Measurements from ENCODE around the gene FER.
"Not testable (repeated sequence)": the region's sequence is repeated elsewhere in the genome, so short reads cannot be mapped to it uniquely, and the experiment has no call there.

The FER gene

DNA sequence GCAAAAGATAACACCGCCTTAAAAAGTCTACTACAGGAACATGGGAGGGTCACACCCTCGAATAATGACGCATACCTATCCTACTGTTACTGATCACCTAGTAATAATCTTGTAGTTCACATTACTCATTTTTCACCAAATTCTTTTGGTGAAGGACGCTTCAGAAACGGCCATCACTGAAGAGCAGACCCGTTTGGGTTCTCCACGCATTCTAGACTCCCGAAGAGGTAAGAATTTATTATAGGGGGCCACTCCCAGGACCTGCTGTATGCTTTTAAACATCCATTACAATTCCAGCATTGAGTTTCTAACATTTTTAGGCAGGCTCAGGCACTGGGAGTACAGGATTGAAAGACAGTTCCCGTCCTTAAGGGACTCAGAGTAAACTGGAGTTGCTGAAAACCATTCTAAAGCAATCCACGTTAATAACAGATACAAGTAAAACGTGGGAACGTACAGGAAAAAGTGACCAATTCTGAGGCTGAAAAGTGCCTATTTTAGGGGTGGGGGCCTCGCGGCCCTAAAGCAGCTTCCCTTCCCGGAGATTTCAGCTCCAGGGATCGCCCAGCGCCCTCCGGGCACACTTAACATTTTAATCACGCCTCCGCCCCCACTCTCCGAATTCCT, at the start of gene FER:
Gene FER (plus strand): TSS at position 124 of the 627 bp plus-strand sequence. CDS start 50,286 bp downstream, outside the sequence.
- peak; percentile 41 for DNase-seq

DNA sequence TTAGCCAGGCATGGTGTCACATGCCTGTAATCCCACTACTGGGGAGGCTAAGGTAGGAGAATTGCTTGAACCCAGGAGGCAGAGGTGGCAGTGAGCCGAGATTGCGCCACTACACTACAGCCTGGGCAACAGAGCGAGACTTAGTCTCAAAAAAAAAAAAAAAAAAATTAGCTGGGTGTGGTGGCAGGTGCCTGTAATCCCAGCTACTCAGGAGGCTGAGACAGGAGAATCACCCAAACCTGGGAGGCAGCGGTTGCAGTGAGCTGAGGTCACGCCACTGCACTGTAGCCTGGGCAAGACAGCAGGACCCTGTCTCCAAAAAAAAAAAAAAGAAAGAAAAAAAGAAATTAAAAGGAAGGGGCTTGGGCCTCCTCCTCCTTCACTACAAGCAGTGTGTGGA, 47.3 kb upstream of the FER start:
- DNase-seq: not testable (repeated sequence)

DNA sequence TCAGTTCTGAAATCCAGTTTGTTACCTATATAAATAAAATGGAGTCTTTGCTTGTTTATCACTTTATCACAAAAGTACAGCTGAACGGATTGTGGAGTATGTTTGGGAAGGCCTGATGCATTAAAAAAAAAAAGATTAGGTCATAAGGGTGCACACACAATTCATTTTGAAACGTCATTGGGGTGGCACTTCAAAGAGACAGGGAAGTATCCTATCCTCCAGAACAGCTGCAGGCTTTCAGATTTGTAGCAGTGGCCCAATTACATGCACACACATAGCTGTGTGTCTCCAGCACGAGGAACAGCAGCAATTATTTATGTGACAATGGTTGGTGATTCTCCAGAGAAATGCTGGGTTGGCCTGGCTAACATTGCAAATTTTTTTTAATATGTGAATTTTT, 46.8 kb upstream of the FER start:
- no peak for DNase-seq

DNA sequence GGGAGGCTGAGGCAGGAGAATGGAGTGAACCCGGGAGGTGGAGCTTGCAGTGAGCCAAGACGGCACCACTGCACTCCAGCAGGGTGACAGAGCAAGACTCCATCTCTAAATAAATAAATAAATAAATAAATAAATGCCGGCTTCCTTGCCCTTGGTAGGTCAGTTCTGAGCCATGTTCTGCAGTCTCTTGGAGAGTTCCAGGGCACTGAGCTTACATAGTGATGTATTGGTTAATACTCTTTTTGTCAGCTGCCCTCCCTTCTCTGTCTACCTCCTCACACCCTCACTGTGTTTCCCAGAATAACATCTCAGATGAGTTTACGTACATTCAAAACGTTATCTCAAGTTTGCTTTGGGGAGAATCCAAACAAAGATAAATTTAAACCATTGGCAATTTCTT, 45.2 kb upstream of the FER start:
- DNase-seq: no peak

DNA sequence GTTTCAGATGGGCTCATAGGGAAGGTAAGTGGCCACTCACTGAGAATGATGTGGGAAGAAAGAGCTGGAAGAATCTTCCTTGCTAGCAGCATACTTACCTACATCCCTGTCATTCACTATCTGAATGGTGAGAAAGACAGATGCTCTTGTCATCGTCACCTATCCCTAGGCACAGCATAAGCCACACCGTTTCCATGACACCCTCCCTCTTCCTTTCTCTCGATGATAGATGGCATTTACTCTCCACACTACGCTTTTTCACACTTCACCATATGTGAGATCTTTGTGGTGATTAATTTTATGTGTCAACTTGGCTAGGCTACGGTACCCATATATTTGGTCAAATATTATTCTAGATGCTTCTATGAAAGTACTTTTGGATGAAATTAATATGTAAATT, 44.4 kb upstream of the FER start:
- DNase-seq: no peak

DNA sequence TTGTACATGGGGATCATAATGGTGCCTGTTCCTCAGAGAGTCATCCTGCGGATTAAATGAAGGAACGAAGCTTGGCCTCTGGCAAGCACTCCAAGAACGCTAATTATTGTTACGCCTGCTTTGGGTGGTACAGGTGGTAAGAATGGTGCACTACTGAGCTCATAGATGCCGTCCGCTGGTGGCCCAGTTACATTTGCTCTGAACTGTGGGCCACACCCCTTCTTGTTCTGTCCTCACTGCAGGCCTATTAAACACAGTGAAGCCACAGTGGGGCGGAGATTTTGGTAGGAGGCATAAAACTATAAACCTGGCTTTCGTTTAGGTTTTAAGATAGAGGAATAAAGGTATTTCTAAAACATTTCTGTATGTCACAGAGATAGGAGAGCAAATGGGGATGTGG, 40.6 kb upstream of the FER start:
- DNase-seq: no peak

DNA sequence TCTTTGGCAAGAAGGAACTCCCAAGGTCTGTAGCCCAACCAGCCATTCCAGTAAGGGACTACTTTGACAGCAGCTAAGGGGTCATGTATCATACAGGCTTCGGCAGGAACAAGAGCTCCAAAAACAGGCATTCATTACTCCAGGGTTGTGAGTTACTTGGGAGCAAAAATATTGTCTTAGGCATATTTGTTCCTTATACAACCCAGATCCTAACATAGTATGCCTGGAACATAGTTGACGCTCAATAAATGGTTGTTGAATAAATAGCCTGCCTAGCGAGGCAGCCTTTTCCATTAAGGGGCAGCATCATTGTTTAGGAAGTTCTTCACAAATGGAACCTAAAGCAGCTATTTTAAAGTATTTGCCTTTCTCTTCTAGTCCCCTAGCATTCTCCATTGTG, 35.8 kb upstream of the FER start:
- no peak for DNase-seq

DNA sequence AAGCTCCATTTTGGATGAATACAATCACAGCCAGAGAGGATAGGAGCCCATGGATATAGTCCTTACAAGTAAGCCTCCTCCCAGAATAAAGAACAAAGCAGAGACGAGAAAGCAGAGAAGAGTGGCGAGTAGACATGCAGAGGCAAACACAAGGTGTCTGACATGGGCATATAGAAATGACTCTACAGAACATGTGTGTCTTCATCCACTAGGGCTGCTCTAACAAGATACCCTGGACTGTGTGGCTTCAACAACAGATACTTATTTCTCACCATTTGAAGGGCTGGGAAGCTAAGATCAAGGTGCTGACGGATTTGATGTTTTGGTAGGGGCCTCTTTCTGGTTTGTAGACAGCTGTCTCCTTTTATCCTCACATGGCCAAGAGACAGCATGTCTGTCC, 32.3 kb upstream of the FER start:
- no peak for DNase-seq

DNA sequence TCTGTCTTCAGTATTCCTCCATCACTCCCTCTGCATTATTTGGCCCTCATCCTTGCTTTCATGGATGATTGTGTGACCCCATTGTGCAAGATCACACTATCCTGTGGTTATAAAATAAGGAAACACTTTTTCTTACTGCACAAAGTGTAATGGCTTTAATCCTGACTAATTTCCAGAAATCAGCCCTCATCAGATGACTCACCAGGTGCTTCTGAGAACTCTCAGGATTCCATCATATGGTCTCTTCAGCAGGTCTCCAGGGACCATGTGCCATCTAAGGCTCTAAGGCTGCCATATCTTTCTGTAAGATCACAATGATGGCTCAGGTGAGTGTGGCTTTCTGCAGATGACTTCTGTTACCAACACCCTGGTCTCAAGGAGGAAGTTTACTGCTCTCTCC, 27.3 kb upstream of the FER start:
- DNase-seq: no peak

DNA sequence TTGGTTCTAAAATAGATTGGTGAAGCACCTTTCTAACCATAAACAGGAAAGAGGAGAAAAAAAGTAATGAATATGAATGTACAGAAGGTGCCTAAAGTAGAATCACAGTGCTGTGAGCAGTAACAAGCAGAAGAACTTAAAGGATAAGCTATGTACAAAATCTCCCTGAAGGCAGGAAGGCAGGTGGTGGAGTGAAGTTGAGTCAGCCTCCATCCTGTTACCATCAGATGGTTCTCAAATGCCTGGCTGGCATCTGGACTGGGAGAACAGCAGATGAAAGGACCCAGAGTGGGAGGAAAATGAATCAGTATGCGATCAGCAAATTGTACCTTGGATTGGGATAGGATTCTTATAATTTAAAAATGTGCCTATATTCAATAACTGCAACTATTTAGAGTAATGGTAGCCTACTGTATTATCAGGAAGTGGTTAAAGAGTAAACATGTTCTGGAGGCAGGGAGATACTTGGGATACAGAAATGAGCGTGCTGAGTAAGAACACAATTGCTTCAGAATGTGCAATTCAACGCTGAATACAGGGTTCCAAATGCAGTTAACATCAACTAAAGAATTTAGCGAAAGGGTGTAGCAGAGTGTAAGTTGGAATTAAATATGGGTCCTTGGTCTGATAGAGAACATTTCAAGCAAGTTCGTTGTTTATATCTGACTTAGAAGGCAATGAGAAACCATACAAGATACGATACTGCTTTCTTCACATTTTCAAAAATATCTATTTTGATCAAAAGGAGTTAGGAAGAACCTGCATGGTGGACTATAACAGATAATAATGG, 21.1 kb upstream of the FER start:
- DNase-seq: no peak

DNA sequence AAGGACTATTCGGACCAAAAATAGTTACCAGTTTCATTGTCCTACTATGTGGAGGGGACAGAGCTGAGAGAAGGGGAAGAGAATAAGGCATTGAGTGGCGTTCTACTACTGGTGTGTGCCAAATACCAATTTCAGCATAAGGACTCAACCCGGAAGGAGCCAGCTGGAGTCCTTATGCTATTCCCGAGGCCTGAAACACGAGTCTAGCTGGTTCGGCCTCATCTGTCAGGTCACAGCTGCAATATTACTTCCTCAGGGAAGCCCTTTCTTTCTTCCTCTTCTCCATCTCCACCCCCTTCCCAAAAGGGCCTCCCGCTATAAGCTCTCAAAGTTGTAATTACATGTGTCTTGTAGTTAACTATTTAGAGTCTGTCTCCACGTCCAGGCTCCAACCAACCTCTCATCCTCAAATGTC, 20.5 kb upstream of the FER start:
- DNase-seq: no peak

DNA sequence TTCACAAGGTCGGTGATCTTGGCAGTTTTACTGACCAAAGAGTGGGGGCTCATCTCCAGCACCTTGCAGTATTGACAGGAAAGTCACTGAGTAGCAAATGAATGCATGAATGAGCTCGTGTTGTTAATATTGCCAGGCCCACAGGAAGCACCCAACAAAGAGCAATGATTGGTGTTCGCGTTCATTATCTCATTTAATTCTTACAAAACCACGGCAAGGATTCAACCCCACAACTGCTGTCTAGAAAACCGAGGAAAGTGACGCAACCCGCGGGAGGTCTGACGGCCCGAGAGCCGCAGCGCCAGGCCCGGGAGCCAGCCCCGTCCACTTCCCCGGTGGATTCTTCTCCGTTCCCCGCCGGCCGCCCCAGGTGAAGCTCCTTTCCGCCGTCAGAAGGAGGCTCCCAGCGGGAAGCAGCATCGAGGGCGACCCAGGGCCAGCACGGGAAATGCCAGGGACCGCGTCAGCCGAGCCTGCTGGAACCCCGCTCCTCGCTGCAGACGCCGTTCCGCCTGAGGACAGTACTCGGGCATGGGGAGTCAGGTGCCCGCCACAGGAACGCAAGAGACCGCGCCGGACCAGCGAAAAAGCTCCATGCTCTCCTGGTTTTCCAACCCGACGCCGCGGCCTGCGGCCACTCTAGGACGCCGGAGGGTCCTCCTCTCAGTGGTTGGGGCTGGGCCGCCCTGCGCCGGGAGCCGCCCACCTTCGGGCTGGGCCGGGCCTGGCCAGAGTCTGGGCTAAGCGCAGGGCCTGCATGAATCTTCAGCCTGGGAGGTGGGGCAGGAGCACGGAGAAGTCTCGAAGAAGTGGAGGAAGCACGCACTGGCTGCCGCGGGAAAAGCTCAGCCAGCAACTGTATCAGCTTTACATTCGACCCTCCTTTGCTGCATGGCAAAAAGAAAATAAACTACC, 19.8 kb upstream of the FER start:
- DNase-seq: peak; percentile 60

DNA sequence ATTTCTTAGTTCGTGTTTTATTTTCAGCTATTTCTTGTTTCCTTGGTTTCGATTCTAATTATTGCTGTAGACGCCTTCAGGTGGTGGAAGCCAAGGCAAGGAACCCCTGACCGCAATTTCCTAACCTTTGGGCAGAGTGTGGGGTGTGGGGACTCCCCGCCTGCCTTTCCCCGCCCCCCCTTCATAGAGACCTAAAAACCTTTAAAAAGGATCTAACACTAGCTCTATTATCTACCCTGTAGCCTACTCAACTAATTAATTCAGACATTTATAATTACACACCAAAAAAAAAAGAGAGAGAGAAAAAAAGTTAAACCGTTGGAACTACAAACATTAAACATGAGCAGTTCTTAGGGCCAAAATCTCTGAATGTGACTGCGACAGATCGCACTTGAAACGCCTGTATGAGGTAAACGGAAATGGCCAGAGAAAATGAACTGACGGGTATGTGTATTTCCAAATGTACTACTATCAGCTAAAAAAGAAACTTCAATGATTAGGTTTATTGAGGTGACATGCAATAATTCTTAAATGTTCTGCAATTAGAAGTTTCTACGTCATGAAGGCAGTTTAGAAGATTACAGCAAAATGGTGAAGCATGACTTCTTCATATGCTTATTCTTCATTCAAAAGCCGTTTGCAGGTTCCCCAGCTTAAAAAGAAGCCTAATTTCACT, 19.0 kb upstream of the FER start:
- DNase-seq: peak; percentile 43

DNA sequence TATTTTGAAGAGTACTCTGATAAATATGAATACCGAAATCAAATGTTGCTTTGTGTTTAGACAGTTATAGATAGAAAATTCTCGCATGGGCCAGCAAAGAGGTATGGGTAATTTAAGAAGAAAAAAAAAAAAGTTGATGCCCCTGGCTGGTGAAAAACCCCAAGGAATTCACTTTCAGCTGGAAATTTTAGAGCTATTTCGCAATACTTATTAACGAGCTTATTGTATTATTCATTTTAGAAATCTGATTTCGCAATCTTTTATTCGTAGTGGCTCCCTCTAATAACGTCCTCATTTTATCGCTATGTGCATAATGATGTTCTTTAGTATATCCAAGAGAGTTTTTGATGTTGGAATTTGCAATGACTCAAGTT, 18.5 kb upstream of the FER start:
- no peak for DNase-seq

DNA sequence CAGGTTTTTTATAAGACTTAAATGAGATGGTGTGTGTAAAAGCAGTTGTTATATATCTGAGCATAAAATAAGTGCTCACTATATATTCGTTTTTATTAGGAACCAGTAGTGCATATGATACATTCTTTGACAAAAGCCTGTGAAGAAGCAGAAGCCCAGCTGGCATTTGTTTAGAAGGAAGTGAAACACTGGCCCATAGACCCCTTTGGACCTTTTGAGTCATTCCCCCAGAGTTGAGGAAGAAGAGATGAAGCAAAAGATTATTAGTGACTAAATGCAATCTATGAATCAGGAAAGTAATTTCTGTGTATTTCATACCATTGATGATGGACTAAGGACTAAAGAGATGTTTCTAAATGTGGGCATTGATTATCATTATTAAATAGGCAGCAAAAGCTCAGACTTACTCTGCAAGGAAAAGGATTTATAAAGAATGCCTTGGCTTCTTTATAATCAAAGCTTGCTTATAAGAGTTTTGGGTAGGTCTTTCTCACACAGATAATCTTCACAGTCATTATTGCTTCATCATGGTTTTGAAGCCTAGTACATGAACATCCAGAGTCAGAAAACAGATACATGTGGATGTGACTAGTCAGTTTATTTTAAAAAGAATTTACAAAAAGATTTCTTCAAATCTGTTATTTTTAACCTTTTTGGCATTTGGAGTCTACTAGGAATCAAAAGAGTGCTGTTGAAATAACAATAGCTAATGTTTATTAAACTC, 16.9 kb upstream of the FER start:
- no peak for DNase-seq

DNA sequence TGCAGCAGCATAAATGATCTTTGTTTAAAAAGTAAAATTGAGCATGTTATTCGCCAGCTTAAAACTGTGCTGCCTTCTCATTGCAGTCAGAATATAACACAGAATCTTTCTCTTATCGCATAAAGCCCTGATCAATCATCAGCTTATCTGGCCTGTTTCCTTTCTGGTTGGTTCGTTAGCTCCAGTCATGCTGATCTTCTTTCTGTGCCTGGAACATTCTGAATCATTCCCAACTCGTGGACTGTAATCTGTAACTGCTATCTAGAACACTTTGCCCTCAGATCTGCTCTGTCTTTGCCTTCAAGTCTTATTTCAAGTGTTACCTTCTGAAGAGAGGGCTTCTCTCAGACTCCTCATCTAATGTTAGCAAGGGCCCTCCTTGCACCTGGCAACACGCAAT, 11.9 kb upstream of the FER start:
- no peak for DNase-seq

DNA sequence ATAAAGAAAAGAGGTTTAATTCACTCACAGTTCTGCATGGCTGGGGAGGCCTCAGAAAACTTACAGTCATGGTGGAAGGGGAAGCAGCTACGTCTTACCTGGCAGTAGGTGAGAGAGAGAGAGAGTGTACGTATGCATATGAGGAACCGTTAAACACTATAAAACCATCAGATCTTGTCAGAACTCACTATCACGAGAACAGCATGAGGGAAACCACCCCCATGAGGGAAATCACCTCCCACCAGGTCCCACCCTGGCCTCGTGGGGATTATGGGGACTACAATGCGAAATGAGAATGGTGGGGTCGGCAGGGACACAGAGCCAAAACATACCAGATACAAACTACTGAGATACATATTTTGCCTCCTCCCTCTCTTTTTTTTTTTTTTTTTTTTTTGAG, 10.8 kb upstream of the FER start:
- no peak for DNase-seq

DNA sequence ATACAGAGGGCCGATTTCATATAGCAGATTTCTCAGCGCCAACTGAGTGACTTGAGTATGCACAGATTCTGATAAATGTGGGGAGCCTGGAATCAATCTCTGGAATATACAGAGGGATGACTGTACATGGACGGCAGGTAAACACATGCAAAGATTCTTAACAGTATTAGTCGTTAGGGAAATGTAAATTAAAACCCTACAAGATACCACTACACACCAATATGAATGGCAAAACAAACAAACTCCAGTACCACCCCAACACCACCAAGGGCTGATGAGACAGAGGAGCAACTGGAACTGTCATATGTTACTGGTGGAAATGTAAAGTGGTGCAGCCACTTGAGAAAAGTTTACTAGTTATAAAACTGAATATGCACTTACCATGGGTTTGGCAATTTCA, 8.3 kb upstream of the FER start:
- DNase-seq: no peak

DNA sequence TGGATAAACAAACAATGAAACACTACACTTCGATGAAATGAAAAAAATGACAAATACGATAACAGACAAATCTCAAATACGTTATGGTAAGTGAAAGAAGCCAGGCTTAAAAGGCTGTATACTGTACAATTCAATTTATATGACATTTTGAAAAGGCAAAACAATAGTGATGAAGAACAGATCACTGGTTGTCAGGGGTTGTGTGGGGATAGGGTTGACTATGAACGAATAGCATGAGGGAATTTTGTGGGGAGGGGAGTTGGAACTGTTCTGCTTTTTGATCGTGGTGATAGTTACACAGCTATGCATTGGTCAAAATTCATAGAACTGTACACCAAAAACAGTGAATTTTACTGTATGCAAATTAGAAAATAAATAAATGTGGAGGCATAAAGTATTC, 7.8 kb upstream of the FER start:
- DNase-seq: no peak

DNA sequence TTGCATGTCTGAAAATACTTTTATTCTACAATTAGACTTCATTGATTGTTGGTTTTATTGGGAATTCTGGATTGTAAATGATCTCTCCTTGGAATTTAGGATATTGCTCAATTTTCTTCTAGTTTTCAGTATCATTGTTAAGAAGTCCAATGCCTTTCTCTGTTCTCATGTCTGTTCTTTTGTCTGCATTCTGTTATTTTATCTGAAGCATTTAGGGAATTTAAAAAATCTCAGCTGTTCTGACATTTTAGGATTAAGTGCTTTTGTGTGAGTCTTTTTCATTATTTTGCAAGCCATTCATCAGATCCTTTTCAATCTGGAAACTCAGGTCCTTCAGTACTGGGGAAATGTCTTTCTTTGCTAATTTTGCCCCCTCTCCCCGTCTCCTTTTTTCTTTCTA, 4.4 kb upstream of the FER start:
- no peak for DNase-seq

DNA sequence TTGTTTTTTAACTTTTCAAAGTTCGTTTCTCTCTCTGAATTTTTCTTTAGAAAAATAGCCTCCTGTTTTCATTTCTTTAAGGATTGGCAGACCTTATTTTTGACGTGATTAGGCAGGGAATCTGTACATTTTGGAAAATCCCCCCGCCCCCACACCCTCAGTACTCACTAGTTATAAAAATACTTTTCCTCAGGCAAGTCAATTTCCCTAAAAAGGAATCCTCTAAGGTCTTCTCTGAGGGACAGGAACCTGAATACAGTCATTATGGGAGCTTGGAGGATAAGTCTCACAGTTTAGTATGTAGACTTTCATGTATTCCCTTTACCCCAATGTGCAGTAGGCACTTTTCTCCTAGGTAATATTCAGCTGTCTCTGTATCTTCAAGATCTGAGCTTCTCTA, 3.9 kb upstream of the FER start:
- DNase-seq: no peak

DNA sequence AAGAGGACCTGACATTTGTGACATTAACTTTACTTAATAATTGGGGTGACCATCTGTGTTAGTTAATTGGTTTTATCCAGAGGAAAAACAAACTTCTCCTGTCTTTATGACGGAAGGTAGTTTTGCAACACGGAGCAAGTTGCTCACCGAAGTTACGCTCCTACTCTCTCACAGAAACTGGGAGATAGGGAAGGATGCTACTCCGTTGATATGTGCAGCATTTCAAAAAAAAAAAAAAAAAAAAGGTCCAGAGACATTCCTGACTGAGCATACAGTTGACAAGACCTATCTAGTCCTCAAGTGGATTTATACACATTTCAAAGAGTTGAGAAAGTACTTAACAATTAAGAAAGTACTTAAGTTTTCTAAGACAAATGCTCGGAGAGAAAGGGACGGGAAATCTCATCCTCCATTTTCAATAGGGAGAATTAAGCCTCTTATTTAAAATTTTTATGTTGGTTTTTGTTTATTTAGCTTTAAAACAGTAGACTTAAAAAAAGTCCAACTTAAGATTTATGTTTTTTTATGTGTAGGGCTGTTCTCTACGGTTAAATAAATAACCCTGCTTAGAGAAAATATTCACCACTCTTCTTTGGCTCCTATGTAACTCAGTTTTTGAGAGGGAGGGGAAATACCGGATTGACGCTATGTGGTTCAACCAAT, 455 bp upstream of the FER start:
- DNase-seq: no peak

Data from activated T-cell treated with anti-CD3 and anti-CD28 coated beads, Interleukin-2, amount 50 U/mL, for 1 hour (primary cell).